ENCODE results near the gene ORAI3.

The ORAI3 gene

DNA sequence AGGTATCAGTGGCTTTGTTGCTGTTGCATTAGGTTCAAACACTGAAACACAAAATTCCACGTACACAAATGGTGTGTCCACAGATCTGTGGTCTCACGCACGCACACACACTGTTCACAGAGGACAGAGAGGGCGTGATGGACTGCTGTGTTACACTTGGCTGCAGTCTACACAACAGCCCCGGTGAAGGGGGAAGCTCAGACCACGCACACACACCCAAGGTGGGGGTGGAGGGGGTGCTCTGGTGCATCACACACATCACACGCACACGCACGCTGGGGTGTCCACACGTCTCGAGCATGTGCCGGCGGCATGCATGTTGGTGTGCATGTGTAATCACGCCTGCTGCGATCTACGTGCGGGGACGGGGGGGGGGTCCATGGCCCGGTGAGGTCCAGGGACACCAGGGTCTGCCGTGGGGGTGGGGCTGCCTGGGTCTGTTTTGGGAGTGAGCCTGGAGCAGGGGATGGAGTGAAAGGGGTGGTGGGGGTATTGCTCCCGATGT lies 43.5 kb downstream of the ORAI3 start:
- DNase-seq (ENCODE audit: low spot score), result no peak

DNA sequence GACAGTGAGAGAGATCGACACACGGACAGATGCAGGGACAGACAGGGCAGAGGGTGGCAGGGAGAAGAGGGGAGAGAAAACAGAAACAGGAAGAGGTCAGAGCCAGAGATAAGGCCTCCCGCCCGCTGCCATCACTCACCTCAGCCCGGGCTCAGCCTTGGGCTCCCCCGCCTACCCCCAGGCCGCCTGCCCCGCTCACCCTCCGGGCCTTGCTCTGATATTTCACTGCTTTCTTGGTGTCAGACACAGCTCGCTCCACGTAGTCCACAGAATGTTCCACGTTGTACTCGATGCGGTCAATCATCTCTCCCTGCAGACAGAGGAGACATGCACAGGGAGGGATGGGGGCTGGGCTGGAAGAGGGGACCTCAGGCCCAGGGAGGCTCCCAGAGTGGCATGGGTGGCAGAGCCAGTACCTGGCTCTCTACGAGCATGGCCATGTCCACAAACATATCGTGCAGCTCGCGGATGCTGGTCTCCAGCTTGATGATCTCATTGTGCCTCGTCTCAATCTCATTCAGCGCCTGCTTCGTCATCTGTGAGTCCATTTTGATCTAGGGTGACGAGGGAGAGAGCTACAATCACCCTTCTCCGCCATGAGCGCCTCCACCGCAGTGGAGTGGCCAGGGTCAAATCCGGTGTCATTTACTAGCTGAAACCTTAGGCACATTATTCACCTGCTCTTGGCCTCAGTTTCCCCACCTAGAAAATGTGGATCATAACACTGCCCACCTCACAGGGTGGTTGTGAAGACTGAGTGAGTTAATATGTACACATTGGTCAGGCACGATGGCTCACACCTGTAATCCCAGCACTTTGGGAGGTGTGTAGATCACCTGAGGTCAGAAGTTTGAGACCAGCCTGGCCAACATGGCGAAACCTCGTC lies 44.3 kb downstream of the ORAI3 start:
- DNase-seq (ENCODE audit: low spot score), result no peak

DNA sequence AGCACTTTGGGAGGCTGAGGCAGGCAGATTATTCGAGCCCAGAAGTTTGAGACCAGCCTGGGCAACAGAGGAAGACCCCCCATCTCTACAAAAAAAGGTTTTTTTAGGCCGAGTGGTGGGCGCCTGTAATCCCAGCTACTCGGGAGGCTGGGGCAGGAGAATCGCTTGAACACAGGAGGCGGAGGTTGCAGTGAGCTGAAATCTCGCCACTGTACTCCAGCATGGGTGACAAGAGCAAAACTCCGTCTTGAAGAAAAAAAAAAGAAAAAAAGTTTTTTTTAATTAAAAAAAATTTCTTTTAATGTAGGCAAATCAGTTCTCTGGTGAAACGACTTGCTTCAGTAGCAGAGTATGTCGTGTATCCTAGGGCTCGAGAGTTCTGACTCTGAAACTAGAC lies 47.1 kb downstream of the ORAI3 start:
- no peak for DNase-seq (ENCODE audit: low spot score)

DNA sequence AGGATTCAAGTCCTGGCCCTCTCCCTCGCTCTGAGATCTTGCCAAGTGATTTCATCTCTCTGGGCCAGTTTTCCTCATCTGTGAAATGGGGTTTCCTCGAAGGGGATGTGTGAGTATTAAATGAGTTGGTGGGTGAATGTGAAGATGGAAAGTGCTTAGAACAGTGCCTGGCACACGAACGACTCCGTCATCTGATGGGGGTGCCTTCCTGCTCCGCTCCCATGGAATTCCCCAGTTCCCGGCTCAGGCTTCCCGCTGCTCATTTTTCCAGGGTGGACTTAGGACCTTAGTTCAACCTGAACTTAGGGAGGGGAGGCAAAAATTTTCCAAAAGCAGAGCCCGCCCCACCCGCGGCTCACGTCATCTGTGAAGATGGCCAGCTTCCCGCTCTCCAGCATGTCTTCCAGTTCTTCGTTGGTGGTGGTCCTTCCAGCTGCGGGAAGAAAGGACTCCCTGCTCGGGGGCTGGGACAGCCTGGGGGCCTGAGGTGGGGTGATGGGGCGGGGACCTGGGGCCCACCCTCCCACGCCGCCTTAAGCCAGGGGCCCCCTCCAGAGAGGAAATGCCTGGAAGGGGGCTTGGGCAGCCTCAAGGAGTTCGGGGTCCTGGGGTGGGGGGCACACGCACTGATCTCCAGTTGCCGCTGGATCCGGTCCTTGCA lies 47.6 kb downstream of the ORAI3 start:
- DNase-seq (ENCODE audit: low spot score), result no peak

DNA sequence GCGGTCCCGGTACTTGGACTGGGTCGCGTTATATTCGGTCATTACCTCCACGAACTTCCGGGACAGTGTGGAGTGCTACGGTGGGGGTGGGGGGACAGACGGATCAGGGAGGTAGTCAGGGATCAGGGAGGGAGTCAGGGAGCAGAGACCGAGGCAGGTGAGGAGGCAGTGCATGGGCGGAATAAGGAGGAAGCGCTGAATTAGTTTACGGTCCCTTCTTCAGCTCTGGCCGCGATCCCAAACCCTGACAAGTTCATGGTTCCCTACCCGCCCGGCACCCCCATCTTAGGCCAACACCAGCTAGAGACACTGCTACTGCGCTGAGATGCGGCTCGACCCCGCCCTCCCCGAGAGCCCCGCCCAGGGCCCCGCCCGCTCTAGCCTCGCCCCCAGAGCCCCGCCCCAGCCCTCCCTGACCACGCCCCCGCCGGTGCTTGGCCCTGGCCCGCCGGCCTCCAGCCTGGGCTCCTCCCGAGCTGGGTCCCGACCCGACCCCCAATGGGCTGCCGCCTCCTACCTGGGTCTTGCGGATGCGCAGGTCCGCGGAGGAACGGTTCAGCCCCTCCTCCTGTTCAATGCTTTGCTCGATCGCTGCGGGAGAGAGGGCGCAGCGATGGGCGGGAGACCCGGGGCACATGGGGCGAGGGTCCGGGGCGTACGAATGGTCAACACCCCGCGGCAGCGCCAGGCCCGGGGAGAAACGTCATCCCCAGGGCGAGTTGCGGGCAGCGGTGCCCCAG lies 48.3 kb downstream of the ORAI3 start:
- peak; percentile 98 for DNase-seq (ENCODE audit: low spot score)

DNA sequence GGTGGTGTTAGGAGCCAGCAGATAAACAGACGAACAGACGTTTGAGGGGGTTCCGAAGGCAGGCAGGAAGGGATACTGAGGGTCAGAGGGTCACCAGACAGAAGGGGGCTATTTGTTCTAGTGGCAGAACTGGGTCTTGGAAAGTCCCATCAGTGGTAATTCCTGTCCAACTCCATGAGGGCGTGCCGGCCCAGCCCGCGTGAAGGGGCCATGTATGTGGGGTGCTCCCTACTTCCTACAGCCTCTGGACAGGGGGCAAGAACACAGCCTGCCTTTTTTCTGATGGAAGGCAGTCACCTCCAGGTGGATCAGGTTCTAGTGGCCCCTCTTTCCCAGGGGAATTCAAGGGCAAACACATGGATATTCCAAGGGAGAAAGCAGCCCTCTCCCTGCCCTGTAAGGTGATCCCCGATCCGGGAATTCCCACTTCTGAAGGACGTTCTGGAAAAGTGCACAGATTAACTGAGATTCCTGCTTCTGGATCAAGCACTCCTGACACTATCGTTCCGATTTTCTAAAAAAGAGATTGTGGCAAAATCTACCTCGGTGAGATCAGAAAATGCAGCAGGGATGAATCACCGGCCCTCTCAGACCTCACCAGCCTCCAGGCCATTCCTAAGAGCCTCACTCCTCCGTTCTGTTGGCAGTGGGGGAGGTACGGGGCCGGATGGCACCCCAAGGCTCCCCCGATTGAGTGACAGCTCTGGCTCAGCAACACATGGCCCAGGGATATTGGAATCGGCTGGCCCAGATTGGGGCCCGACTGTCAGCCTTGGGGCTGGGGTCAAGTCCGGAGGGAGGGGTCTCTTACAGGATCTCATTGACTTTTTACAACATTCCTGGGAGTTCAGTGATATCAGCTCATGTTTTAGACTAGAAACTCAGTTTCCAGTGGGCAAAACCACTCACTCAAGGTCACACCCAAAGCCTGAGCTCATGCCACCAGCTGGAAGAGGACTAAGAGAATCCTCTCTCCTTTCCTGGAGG lies 49.1 kb downstream of the ORAI3 start:
- DNase-seq (ENCODE audit: low spot score), result peak; percentile 89

DNA sequence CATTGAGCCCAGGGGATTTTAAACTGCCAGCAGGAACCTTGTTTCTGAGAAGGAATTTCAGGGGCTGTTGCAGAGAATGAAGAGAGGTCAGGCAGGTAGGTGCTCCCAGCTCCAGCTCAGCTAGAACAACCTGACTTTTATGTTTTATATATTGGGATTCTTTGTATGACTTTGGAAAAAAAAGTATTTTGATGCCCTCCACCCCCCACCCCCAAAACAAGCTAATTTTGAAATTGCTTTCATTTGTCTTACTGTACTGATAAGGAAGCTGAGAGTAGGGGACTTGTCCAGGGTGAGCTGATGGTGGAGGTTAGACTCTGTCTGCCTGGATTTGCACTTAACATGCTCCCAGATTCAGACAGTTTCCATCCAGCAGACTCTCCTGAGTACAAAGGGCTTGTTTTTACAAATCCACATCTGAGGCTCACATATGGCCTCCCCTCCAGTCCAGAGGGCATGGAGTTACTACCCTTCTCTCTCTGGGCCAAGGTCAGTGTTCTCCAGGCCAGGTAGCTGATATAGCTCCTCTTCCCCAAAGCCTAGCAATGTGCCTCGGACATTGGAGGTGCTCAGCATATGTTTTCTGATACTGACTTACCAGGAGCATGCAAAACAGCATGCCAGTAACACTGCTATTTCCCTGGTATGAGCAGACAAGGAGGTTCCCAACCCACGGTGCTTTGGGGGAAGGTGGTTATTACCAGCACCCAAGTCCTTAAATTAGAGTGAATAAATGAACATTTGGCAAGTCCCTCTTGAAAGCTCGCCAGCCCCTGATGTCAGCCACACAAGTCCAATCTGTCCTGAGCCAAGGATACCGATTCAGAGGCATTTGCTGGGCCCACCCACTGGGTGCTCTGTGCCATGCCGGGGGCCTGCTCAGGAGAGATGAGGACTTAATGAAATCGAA lies 50.2 kb downstream of the ORAI3 start:
- DNase-seq (ENCODE audit: low spot score), result no peak

DNA sequence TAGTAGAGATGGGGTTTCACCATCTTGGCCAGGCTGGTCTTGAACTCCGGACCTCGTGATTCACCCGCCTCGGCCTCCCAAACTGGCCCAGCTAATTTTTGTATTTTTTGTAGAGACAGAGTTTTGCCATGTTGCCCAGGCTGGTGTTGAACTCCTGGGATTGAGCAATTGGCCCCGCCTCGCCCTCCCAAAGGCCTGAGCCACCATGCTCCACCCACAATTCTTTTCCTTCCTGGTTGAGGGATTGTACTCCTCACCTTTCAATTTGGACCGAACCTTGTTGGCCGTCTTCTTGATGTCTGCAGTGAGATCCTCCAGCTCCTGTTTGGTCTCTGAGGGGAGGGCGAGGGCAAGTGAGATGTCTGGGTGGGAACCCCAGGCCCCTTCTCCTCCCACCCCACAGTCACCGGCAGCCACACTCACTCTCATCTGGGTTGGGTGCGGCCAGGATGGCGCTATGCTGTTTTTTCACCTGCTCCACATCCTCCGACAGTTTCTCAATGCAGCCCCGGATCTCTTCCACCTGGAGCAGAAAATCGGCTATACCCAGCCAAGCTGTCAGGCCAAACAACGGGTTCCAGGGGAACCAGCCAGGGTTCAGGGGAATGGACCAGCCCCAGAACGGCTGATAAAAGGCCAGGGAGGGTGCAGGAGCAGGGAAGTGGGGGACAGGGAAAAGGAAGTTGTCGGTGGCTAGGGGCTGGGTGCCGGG lies 52.0 kb downstream of the ORAI3 start:
- no peak for DNase-seq (ENCODE audit: low spot score)

DNA sequence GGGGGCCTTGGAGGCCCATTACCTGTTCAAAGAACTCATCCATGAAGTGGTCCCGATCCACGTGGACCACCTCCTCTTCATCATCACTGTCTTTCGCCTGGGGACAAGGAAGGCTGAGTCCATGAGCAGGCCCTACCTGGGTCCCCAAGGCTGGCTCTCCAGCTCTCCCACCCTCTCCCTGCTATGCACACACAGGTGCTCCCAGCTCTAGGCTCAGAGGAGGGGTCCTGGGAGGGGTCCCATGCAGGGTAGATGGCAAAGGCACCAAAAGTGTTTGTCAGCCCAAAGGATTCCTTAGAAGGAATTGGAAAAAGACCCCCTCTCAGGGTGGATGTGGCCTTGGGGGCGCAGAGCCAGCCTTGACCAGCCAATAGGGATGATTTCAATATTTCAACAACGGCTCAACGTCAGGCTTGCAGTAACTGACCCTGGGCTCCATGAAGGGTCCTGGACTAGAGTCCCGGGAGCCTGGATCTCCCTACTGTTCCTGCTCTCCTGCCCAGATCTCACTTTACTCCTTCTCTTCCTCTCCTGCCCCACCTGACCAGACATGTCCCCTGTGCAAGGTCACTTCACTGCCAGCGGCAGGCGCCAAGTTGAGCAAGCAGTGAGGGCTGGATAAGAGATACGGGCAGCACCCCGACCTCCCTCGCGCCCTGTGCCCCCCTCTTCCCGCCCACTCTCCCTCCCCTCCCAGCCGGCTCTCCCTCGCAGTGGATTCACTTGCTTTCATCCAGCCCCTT lies 52.8 kb downstream of the ORAI3 start:
- DNase-seq (ENCODE audit: low spot score), result no peak

DNA sequence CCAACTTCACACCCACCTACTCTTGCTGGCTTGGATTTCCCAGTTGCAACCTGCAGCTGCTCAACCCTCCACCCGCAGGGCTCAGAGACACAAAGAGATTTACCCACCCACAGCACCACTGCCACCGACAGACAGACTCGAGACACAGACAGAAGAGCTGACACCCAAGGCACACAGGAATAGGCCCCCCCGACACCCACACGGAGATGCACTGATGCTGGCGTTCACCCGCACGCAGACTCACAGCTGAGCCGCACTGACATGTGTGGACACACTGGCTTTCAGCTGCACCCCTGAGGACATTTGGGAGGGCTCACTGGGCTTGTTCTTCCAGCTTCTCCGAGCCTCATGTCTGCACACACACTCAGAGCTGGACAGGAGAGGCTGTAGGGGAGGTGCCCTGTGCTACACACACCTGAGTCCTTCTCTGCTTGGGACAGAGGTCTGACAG lies 53.4 kb downstream of the ORAI3 start:
- no peak for DNase-seq (ENCODE audit: low spot score)

DNA sequence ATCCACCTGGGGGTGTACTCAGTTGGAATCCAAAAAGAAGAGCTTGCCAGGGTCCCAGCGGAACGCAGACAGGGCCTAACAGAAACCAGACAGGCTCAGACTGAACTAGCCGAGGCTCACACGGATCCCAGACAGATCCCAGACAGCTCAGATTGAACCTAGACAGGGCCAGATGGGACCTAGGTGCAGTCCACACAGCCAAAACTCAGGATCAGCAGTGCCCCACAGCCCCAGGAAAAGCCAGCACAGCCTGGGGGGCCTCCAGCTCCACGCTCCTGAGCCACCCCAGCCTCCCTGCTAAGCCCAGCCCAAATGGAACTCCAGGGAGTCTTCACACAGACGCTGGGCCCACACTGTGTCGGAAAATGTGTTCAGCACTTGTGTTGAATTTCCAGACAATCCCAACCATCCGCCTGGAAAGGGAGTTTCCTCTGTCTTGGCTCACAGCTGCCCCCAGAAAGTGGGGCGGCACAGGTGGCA lies 54.0 kb downstream of the ORAI3 start:
- no peak for DNase-seq (ENCODE audit: low spot score)

DNA sequence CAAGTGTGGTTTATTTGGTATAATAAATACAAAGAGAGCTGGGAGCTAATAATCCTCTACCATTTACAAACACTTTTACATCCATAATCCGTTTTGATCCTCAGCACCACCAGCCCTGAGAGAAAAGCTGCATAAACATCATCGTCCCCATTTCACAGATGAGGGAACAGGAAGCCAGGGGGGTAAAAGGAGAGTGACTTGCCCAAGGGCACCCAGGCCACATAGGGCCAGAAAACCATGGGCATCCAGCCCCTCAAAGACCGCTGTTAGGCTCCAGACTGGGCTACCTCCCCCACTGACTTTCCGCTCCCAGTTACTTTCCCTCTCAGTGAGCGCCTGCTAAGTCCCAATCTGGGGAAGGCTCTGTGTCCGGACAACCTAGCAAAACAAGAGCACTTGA lies 54.9 kb downstream of the ORAI3 start:
- DNase-seq (ENCODE audit: low spot score), result no peak
